ENCODE measurements around the gene KCNAB2. TPM values are rescaled to one million over a fixed set of nuclear protein-coding genes. Genes with fewer than 3 reads are reported as not detected.
"Not testable (repeated sequence)": the region's sequence is repeated elsewhere in the genome, so short reads cannot be mapped to it uniquely, and the experiment has no call there.

The KCNAB2 gene
- total RNA-seq, 1 experiment from 2014 or later = 3.6 TPM

DNA sequence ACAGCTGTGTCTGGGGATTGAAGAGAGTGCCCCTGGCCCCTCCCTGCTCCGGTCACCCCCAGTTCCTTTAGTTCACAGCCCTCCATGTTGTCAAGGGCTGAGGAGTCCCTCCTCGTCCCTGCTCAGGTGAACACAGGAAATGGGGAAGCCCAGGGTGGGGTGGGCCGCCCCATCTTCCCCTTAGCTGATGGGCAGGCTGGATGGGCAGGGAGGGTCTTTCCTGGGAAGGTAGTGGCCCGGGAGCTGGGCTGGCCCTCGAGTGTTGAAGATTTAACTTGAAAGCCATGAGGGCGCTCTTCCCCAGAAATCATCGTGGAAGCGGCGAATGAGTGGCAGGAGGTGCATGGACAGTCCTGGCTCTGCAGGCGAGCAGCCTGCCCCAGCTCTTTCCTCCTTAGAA is 35.1 kb upstream of the KCNAB2 start:
- DNase-seq (ENCODE audit: low spot score) = no peak

DNA sequence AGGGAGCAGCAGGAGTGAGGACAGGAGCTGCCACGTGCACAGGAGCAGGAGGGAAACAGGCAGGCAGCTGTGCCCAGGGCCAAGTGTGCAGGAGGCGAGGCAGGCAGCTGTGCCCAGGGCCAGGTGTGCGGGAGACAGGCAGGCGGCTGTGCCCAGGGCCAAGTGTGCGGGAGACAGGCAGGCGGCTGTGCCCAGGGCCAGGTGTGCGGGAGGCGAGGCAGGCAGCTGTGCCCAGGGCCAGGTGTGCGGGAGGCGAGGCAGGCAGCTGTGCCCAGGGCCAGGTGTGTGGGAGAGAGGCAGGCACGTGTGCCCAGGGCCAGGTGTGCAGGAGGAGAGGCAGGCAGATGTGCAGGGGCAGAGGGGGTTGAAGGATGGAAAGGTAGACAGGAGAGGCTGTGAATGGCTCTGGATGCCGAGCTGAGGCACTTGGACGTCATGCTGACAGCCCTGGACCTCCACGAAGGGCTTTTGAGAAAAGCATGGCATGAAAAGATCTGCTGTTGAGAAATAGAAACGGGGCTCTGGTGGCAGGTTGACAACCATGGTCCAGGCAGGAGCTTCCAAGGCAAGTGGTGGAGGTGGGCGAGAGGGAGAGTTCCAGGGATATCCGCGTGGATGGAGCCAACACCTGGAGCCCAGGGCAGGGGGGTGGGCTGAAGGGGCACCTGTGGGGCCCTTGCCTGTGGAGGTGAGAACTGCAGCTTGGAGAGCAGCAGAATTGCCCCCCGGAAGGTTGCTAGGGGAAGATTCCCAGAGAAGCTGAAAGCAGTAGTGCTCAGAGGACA is 34.3 kb upstream of the KCNAB2 start:
- no peak for DNase-seq (ENCODE audit: low spot score)

DNA sequence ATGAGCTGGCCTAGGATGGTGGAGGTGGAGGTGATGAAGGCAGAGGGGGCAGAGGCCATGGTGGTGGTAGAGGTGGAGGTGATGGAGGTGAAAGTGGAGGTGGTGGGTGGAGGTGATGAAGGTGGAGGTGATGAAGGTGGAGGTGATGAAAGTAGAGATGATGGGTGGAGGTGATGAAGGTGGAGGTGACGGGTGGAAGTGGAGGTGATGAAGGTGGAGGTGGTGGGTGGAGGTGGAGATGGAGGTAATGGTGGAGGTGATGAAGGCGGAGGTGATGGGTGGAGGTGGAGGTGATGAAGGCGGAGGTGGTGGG is 33.8 kb upstream of the KCNAB2 start:
- no peak for DNase-seq (ENCODE audit: low spot score)

DNA sequence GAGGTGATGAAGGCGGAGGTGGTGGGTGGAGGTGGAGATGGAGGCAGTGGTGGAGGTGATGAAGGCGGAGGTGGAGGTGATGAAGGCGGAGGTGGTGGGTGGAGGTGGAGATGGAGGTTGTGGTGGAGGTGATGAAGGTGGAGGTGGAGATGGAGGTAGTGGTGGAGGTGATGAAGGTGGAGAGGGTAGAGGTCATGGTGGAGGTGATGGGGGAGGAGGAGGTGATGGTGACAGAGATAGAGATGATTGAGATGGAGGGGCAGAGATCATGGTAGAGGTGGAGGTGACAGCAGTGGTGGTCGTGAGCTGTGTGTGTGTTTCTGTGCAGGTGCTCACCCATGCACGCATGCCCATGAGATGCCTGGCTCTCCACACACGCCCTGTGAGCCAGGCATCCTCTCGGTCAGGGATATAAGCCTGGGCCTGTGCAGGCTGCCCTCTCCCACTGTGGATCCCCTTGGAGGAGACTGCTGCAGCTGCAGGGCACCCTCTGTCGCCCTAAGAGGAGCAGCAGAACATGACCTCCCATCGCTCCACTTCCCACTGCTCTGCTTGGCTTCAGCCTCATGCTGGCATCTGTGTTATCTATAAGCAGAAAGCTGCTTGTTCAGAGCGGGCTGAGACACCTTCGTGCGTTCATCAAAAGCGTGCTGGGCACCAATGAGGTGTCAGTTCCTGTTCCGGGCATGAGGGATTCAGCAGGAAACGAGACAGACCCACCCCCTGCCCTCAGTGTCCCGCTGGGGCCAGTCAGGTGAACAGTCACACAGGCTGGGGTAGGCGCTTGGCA is 33.0 kb upstream of the KCNAB2 start:
- no peak for DNase-seq (ENCODE audit: low spot score)

DNA sequence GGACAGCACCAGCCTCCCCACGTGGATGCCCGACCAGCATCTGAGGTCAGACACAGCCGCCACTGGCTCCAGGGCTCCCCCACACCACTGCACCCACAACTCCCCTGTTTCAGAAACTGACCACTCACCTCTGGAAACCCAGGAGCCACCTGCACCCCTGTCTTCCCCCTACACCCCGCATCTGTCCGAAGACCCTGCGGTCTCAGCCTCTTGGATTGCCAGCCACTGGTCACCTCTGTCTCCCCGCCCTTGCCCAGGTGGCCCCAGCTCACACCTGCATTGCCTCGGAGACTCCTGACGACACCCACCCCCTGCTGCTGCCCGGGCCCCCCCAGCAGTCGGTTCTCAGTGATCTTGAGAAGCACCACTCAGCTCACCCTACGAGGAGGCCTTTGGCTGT is 32.2 kb upstream of the KCNAB2 start:
- DNase-seq (ENCODE audit: low spot score) = no peak

DNA sequence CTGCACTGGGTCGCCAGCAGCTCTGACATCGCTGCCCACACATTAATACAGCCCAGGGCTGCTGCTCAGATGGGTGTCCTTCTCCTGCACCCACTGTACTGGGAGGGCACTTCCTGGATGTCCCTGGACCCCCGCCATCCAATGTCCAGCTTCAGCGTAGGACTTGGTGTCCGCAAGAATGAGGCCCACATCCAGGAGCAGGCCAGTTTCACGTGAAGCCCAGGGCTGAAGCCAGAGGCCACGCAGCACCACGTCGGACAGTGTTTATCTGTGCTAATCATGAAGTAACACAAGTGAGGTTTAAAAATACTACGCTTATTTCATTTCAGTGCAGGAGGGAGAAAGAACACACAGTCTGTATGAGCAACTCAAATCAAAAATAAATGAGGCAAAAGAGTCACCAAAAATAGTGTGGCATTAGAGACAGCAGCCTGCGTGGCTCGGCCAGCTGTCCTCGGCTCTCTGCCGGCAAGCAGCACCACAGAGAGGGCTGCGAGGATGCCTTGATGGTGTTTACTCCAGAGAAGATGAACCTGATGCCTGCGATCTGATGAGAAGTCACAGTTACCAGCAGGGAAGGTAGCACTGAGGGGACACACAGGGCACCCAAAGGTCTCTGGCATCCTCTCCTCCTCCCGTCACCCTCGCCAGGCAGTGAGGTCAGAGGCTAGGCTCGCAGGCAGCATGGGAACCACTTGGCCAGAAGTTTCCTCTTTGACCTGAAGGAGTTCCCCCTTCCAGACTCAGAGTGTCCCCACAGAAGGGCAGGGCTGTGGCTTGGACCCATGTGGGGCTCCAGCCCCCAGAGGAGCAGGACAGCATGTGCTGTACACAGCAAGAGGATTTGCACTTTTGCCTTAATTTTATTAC is 31.3 kb upstream of the KCNAB2 start:
- DNase-seq (ENCODE audit: low spot score) = no peak

DNA sequence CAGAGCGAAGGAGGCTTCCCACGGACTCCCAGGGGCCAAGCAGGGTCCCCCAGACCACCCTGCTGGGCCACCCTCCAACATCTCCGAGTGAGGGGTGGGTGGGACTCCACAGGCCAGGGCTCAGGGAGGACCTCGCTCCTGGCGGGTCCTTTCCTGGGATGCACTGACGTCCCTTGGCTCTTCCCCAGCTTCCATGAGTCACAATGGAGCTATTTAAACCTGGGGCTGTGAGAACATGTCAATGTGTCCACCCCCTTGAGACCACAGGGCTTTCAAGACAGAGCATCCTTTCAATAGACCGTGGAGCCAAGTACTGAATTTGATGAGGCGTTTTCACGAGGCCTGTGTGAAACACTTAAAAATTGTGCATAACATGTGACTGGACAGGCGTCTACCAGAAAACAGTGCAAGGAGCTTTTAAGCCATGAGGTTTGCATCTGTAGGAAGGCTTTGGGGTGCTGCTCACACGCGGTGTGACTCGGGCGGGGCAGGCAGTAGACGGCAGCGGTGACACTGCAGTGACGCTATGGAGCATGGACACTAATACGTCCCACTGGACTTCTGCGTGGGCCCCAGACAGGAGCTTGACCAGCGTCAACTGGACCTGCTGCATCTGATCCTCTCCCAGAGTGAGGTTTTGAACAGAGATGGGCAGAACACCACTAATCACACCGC is 29.4 kb upstream of the KCNAB2 start:
- DNase-seq (ENCODE audit: low spot score) = no peak

DNA sequence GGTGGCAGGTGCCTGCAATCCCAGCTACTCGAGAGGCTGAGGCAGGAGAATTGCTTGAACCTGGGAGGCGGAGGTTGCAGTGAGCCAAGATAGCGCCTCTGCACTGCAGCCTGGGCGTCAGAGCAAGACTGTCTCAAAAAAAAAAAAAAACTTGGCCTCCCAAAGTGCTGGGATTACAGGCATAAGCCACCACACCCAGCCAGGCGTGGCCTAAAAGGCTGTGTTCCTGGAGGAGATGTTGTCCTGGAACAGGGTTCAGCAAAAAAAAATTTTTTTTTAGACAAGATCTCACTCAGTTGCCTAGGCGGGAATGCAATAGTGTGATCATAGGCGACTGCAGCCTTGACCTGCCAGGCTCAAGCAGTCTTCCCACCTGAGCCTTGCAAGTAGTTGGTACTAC is 28.0 kb upstream of the KCNAB2 start:
- DNase-seq (ENCODE audit: low spot score) = not testable (repeated sequence)

DNA sequence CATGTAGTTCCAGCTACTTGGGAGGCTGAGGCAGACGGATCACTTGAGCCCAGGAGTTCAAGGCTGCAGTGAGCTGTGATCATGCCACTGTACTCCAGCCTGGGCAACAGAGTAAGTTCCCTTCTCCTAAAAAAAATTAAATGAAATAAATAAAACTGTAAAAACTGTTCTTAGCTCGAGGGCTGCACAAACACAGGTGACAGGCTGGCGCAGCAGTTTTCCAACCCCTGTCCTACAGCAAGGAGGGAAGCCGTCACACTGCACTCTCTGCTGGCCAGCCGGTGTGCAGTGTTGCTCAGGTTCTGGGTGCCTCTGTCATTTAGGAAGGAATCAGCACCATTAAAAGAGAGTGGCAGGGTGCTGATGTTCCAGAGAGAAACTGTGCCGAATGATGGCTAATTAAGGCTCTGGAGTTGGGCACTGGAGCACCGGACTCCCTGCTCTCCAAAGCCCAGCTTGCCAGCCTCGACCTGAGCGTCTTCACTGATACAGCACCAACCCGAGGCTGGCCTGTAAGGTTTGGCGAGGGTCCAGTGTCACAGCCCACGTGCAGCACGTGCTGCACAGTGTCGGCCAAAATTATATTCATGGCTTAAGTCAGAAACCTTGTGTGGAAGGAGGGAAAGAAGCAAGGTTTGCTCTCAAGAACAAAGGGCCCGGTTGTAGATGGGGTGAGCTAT is 26.4 kb upstream of the KCNAB2 start:
- no peak for DNase-seq (ENCODE audit: low spot score)

DNA sequence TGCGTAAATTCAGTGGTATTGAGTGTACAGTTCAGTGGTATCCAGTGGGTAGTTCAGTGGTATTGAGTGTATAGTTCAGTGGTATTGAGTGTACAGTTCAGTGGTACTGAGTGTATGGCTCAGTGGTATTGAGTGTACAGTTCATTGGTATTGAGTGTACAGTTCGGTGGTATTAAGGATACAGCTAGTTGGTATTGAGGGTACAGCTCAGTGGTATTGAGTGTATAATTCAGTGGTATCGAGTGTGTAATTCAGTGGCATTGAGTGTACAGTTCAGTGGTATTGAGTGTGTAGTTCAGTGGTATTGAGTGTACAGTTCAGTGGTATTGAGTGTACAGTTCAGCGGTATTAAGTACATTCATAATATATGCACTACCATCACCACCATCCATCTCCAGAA is 23.5 kb upstream of the KCNAB2 start:
- DNase-seq (ENCODE audit: low spot score) = no peak

DNA sequence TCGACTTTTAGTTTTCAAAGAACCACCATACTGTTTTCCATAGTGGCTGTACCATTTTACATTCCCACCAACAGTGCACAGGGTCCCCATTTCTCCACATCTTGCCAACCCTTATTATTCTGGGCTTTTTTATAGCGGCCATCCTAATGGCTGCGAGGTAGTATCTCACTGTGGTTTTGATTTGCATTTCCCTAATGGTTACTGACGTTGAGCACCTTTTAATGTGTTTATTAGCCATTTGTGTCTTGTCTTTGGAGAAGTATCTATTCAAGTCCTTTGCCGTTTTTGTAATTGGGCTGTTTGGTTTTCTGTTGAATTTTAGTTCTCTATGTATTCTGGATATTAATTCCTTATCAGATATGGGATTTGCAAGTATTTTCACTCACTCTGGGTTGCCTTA is 22.3 kb upstream of the KCNAB2 start:
- DNase-seq (ENCODE audit: low spot score) = no peak

DNA sequence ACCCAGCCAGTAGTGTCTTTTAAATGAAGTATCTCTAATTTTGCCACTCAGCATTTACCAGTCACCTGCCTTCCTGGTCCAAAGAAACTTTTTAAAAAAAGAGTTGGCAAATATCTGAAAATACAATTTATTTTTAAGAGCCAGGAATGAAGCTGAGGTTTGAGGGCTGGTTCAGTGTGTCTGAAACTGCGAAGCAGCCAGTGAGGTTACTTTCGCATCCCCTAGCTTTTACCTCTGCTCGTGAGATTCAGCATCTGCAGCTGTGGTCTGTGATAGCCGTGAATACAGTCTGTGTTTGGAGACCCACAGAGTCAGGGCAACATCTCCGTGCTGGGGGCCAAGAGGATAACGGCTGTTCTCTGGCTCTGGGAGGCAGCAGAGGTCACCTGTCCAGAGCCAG is 21.3 kb upstream of the KCNAB2 start:
- DNase-seq (ENCODE audit: low spot score) = no peak

DNA sequence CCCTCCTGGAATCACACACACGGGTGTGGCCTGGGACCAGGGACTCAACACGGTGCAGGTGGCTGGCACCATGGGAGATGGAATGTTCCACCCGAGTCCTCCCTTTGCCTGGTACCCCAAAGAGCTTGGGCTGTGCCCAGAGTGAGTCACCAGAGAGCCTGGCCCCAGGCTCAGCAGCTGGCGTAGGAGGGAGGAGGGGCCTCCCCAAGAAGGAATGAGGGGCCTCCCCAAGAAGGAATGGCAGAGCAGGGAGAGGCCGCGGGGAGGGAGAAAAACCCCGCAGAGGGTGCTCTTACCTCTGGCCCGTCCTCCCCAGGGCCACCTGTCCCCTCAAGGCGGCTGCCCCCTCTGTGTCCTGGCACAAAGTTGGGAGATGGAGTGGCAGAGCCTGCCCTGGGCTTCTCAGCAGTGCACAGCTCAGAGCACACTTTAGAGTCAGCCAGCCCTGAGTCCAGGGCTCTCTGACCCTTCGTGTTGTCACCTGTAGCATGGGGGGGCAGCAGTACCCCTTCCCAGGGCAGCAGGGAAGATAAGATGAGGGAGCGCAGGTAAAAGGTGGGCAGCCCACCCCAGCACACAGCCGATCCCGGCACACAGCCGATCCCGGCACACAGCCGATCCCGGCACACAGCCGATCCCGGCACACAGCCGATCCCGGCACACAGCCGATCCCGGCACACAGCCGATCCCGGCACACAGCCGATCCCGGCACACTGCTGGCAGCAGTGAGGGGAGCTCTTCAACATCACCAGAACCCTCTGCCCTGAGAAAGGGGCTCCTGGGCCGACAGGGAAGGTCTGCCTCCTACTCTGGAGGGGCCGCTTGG is 20.2 kb upstream of the KCNAB2 start:
- no peak for DNase-seq (ENCODE audit: low spot score)

DNA sequence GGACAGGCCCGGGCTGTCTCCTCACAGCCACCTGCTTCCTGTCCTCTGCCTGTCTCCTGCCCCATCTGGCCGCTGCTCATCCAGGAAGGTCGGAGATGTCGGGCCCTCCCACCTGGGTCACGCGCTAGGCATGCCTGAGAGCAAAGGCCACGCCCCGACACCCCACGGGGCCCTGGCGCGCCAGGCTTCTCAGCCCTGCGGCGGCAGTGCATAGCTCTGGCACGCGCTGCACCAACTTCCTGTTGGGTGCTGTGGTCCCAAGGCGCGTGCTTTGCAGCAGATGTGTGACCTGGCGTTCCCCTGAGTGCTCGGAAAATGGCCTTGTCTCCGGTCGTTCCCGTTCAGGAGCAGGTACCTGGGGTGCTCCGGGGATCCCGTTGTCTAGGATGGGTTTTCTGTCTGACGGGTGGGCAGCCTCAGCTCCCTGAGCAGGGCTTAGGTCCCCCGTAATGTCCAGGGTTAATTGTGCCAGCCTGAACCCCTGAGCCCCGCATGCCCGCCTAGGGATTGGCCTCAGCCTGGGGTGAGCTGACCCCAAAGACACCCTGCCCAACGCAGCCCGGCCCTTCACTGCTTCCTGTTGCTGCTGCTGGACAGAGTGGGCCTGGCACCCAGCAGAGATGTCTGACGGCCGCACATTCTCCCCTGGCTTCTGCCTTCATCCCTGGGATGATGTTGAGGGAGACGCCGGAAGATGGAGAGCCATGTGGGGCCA is 19.4 kb upstream of the KCNAB2 start:
- no peak for DNase-seq (ENCODE audit: low spot score)

DNA sequence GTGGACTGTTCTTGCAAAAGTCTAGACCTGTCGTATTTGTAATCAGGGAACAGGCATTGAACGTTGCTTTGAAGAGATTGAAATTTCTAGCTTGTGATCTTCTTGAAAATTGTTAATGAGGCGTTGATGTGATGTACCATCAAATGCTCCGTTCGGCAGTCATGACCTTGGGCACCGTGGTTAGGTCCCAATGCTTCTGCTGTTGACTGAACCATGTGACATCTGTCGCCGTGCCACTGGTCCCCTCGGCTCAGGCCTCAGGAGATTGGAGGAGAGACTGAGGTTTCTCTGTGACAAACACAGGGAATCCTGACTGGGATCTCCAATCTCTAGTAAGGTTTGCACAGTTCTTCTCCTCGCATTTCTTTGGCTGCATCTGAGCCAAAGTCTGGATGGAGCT is 18.1 kb upstream of the KCNAB2 start:
- DNase-seq (ENCODE audit: low spot score) = no peak

DNA sequence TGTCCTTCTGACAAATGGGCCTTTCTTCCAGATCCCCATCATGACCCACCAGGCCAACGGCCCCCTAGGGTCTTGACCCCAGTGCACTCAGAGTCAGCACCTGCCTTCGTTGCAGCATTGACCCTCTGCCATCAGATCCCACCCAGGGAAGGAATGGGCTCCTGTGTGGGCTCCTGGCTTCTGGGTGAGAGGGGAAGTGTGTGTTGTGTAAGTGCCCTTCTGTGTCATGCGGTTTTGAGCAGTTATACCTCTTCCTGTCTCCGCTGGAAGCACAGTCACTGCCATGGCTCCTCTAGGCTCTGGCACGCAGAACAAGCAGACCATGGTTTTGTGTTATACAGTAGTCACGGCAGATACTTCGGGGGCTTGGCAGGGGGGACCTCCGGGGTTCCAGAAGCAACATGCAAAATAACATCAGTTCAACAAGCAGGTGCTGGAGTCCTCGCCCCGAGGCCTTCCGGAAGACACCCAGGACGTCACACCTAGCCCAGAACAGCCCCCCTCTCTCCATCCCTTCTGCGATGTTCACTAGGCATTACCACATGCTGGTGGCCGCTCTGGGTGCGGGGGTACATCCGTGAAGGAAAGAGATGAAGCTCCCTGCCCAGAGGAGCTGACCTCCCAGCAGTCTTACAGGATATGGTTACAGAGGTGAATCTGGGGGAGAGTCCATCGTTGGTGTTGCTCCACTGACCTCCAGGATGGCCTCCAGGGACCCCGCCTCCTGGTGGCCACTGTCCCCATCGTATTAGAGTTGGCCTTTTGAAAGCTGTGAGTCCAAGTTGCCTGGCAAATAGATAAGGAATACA is 17.4 kb upstream of the KCNAB2 start:
- DNase-seq (ENCODE audit: low spot score) = peak; percentile 22

DNA sequence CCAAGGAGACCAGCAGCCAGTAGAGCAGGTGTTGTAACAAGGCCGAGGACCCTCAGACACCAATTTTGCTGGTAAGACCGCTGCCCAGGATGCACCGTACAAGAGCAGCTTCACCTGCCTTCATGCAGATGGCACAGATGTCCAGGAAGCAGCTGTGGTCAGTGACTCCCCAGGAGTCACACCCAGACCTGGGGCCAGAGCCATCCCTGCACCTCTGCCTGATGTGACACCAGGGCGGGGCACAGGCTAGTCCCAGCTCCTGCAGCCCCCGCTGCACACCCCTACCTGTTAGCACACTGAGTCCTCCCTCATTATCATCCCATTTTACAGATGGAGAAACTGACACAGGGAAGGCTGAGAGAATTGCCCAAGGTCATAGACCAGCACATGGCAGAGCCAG is 16.3 kb upstream of the KCNAB2 start:
- no peak for DNase-seq (ENCODE audit: low spot score)

DNA sequence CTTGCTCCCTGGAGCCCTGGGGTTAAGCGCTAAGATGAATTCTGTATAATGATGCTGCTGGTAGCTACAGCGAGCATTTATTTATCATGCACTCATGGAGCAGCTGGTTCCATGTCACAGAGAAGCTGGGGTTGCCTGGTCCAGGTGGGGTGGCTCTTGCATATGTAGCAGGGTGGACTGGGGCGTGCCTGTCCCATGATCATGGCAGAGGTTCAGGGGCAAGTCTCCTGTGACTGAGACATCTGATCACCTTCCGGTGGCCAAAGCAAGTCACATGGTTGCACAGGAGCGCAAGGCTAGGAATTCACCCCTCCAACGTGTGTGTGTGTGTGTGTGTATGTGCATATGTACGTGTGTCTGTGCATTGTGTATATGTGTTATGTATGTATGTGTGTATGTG is 15.6 kb upstream of the KCNAB2 start:
- DNase-seq (ENCODE audit: low spot score) = no peak

Measured in H4 (cell line).